GM12873 (cell line): ENCODE results near the gene MRPL58.

Experiments used
- CTCF ChIP-seq: IDR thresholded peaks from 2 replicates; pipeline ENCODE4 v1.5.1; 2012; ENCODE audit warnings: low read depth, mild to moderate bottlenecking, moderate library complexity, low read length, control low read depth; ENCODE audit not compliant: insufficient read depth; ENCODE audit errors: missing control alignments

MRPL58 gene

GRCh38 chr17:75041656-75042280 lies 29.3 kb downstream of the MRPL58 start:
- TF ChIP-seq CTCF = no peak

GRCh38 chr17:75044716-75045115 lies 32.2 kb downstream of the MRPL58 start:
- no peak for TF ChIP-seq CTCF

- TF ChIP-seq CTCF = no peak
Measured at GRCh38 chr17:75046407-75047289, 34.2 kb downstream of the MRPL58 start, which contains the start of the genes ATP5PD and KCTD2. ATP5PD (minus strand) TSS chr17:75046969; CDS start chr17:75042650, 4,319 bp downstream. KCTD2 (plus strand) TSS chr17:75047225; CDS start chr17:75047251, 26 bp downstream.

GRCh38 chr17:75047398-75048098 lies 35.1 kb downstream of the MRPL58 start:
- TF ChIP-seq CTCF = no peak

GRCh38 chr17:75048249-75048878 lies 35.9 kb downstream of the MRPL58 start:
- no peak for TF ChIP-seq CTCF

- TF ChIP-seq CTCF = no peak
Measured at GRCh38 chr17:75049057-75049456, 36.6 kb downstream of the MRPL58 start.
